ENCODE data around the gene HPCA.

The HPCA gene

GRCh38 chr1:32890516-32891240, 4.4 kb downstream of the HPCA start:
- DNase-seq = no peak

DNA sequence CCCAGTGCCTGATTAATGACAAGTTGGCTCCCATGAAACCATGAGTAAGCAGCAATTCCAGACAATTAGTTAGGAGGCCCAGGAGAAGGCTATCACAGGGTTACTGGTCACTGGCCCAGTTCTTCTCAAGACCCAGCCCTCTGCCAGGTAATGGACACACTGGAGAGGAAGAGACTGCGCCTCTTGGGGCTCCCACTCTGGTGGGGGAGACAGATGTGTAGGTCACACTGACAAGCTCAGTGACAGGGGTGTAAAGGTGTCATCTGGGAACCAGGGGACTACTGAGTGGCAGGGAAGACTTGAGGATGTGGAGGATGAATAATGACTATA, 4.9 kb downstream of the HPCA start:
- DNase-seq = no peak

DNA sequence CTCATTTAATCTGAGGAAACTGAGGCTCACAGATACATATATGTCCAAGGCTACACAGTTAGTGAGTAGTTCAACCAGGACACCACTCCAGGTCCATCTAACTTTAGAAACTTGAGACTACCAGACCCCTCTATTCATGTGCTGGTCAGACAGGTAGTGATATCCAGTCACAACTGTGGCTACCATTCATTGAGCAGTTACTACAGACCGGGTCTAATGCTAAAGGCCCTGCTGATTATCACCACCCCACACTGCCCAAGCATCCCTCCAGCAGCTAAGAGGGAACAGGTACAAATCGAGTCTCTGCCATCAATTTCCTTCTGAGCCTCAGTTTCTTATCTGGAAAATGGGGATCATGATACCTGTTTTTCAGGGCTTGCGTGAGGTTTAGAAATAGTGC, 5.3 kb downstream of the HPCA start:
- no peak for DNase-seq

DNA sequence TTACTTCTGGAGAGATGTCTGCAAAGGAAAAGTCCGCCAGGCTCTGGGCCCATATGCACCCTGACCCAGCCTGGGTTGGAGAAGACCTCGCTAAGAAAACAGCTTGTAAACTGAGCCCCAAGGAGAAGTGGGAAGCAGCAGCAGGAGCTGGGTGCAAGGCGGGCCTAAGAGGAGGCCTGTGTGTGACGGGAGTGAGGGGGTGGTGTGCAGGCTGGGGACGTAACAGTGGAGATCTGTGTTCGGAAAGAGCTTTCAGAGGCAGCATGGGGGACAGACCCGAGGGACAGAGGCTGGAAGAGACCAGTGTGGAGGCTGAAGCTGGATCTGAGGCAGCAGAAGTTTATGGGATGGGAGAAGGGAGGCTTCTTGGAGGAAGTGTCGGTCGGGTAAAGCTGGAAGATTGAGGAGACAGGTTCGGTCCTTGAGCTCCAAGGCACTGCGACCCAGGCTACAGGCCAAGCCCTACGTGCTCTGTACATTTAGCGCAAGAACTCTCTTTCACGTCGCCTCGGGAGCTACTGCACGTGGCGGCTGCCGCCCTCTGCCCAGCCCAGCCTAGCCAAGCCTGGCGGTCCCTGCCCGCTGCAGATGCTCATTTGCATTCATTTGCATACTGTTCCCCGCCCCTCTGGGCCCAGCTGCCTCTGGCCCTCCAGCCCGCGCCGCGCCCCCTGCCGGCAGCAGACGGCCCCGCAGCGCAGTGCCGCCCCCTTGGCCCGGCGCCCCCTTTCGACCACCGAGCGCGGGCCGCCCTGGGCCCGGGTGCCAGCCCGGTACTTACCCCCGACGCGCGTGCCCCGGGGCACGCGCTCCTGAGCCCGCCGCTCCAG, 6.3 kb downstream of the HPCA start:
- no peak for DNase-seq

GRCh38 chr1:32893198-32894018, 7.1 kb downstream of the HPCA start:
- DNase-seq = no peak

GRCh38 chr1:32894019-32894600, 7.8 kb downstream of the HPCA start:
- DNase-seq = no peak

DNA sequence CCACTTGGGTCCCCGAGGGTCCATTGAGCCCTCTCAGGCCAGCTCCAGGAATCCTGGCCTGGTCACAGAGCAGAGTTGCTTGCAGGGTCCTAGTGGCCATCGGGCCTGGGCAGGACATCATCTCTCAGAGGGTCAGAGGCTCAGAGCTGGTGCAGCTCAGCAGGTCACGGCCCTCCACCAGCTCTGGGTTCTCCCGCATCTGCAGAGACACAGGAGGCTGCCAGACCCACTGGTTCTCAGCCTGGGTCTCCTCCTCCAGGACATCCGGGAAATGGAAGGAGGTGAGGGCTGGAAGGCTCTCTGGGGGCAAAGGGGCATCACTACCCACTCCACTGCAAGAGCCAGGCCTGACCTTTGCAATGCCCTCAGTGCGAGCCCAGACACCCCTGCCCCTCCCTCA, 8.4 kb downstream of the HPCA start:
- DNase-seq = no peak

DNA sequence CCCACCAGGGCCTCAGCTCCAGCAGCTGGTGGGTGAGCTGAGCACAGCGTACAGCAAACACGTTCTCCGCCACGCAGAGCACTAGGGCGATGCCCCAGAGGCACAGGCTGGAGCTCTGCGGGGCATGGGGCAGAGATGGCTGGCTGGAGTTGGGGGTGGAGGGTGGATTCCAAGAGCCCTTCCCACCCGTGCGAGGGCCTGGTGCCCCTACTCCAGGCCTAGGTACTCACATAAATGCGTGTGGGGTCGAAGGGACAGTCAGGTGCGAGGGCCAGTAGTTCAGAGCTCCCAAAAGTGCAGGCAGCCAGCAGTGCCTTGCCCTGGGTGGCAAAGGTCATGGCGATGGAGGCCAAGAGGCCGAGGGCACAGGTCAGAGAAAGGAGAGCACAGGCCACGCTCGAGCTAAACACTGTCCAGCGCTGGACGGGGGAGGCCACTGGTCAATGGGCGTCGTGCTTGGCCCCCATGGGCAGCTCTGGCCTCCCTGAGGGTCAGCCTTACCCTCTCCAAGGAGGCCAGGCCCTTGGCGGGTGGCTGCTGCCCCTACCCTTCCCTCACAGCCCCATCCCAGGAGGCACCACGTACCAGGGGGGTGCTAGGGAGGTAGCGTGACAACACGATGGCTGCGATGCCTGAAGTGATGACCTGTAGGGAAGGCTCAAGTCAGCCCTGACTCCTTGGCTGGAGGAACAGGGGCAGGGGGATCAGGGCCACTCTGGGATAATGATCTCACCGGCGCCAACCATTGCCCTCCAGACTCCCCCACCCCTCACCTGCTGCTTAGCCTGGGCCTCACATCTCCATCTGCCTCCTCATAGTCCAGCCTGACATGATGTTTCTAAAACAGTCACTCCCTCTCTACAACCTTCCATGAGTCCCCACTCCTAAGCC, 9.3 kb downstream of the HPCA start:
- DNase-seq = no peak

GRCh38 chr1:32896451-32896850, 10.2 kb downstream of the HPCA start:
- DNase-seq = no peak

GRCh38 chr1:32897082-32898049, 11.1 kb downstream of the HPCA start:
- DNase-seq = no peak

- no peak for DNase-seq
Observed at GRCh38 chr1:32898056-32898455, 11.8 kb downstream of the HPCA start.

- DNase-seq = no peak
Observed at GRCh38 chr1:32898958-32899357, 12.7 kb downstream of the HPCA start.

GRCh38 chr1:32899586-32900296, 13.4 kb downstream of the HPCA start:
- no peak for DNase-seq

GRCh38 chr1:32900371-32900955, 14.2 kb downstream of the HPCA start:
- no peak for DNase-seq

DNA sequence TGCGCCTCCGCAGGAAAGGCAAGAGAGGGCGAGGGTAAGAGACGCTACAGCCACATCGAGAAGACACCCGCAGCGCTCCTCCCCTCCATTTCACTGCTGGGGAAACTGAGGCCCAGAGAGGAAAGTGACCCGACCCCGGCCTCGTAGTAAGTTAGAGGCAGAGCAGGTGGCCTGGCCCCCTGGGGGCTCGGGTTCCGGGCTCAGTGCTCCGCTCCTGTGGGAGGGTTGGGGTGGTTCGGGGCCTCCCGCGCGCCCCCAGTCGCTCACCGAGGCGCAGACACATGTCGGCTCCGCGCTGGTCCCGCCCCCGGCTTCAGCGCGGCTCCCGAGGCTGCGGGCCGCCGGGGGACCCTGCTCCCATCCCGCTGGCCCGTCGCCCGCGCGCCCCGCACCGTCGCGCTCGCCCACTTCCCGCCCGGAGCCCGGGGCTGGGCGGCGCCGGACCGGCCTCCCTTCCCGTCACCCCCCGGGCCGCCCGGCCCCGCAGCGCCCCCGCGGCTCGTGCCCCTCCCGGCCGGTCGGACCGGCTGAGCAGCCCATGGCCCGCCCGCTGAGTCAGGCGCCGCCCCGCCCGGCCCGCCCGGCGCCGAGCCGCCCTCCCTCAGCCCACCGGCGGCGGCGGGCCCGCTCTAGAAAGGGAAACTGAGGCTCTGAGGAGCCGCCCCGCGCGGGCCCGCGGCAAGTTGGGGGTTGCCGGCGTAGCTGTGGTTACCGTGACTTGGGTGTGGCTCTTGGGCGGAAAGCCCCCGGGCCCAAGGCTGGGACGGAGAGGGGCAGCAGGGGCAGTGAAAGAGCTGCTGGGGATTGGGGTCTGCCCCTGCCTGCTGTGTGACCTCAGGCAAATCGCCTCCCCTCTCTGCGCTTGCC, 14.9 kb downstream of the HPCA start, which contains the start of gene TMEM54:
Gene TMEM54, minus strand, starts transcription at position 434 of the 867 bp plus-strand sequence. Its CDS starts 151 bp downstream, at position 283.
- DNase-seq = no peak

DNA sequence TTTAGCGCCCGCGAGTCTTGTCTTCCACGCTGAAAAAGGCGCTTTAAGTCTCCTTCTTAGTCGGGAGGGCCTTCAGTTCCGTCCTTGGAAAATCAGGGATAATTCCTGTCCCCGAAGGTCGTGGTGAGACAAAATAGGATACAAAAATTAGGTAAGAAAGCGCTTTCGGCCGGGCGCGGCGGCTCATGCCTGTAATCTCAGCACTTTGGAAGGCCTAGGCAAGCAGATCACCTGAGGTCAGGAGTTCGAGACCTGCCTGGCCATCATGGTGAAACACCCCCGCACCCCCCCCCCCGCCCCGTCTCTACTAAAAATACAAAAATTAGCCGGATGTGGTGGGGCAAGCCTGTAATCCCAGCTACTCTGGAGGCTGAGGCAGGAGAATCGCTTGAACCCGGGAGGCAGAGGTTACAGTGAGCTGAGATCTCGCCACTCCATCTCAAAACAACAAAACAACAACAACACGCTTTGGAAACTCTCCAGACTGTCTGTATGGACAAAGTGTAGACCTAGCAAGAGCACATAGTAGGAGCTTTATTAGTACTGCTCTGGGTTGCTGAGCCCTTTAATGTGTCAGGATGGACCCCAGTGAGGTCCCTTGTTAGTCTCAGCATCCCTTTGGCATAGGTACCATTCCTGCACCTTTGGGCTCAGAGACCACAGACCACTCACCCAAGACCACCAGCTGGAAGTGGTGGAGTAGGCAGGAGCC, 15.7 kb downstream of the HPCA start:
- DNase-seq = no peak

- no peak for DNase-seq
Observed at GRCh38 chr1:32902535-32902920, 16.2 kb downstream of the HPCA start.

All from T1000 (cell line).